LNCAP (cell line): ENCODE measurements around the gene HSPB3.
A peak's percentile ranks its signal among the peaks of the same experiment; 100 is the strongest.

Experiments used
- CTCF ChIP-seq: fragments of 450-650 bp; IDR thresholded peaks from 2 replicates; pipeline ENCODE4 v1.5.1; 2017; ENCODE audit warnings: mild to moderate bottlenecking

HSPB3 gene

GRCh38 chr5:54455413-54456157 lies at the start of gene HSPB3:
Gene HSPB3, plus strand, starts transcription at chr5:54455699. Its CDS starts 91 bp downstream, at chr5:54455790.
- no peak for TF ChIP-seq CTCF

GRCh38 chr5:54411176-54411575 lies 44.3 kb upstream of the HSPB3 start:
- no peak for TF ChIP-seq CTCF

GRCh38 chr5:54412913-54413312 lies 42.6 kb upstream of the HSPB3 start:
- TF ChIP-seq CTCF: no peak

- no peak for TF ChIP-seq CTCF
Measured at GRCh38 chr5:54415147-54415546, 40.4 kb upstream of the HSPB3 start.

- TF ChIP-seq CTCF: no peak
Measured at GRCh38 chr5:54415896-54416601, 39.5 kb upstream of the HSPB3 start.

GRCh38 chr5:54419573-54420423 lies 35.7 kb upstream of the HSPB3 start:
- TF ChIP-seq CTCF: peak; percentile 92

- no peak for TF ChIP-seq CTCF
Measured at GRCh38 chr5:54421976-54422375, 33.5 kb upstream of the HSPB3 start.
